Gastroesophageal sphincter (tissue), 3 donors: ENCODE results near the gene ROBO1.

Experiments used
- CTCF ChIP-seq, 4 experiments: fragments of 200-600 bp in 2 of 4; fragments of 450-650 bp in 2 of 4; sonication (generic) in 1 of 4; IDR thresholded peaks; one replicate each; pipeline ENCODE4 v1.5.1; 2017 to 2019; ENCODE audit warnings: antibody characterized with exemption in 4 of 4, mild to moderate bottlenecking in 2 of 4, moderate library complexity in 2 of 4
- EP300 ChIP-seq: sonication (generic); formaldehyde crosslinking; IDR thresholded peaks from one replicate; pipeline ENCODE4 v1.6.1; 2017; ENCODE audit warnings: antibody characterized with exemption, mild to moderate bottlenecking
- POLR2A ChIP-seq, 2 donors: fragments of 450-650 bp; IDR thresholded peaks; one replicate each; pipeline ENCODE4 v1.6.1; 2017; ENCODE audit warnings: antibody characterized with exemption in 2 of 2, mild to moderate bottlenecking in 2 of 2, moderate library complexity in 1 of 2
- POLR2AphosphoS5 ChIP-seq: sonication (generic); formaldehyde crosslinking; IDR thresholded peaks from one replicate; pipeline ENCODE4 v1.6.1; 2017; ENCODE audit warnings: antibody characterized with exemption

- TF ChIP-seq CTCF (IDR thresholded peaks at IDR 0.05) (no peak), POLR2A (IDR thresholded peaks at IDR 0.05) (no peak), POLR2AphosphoS5 (no peak), EP300 (no peak)
Measured at GRCh38 chr3:79056498-79056897, 711.3 kb downstream of the ROBO1 start.
